ENCODE results near the gene HDHD5. TPM values are rescaled to one million over a fixed set of nuclear protein-coding genes. Genes with fewer than 3 reads are reported as not detected.

HDHD5 gene
- 33.0 TPM for total RNA-seq

DNA sequence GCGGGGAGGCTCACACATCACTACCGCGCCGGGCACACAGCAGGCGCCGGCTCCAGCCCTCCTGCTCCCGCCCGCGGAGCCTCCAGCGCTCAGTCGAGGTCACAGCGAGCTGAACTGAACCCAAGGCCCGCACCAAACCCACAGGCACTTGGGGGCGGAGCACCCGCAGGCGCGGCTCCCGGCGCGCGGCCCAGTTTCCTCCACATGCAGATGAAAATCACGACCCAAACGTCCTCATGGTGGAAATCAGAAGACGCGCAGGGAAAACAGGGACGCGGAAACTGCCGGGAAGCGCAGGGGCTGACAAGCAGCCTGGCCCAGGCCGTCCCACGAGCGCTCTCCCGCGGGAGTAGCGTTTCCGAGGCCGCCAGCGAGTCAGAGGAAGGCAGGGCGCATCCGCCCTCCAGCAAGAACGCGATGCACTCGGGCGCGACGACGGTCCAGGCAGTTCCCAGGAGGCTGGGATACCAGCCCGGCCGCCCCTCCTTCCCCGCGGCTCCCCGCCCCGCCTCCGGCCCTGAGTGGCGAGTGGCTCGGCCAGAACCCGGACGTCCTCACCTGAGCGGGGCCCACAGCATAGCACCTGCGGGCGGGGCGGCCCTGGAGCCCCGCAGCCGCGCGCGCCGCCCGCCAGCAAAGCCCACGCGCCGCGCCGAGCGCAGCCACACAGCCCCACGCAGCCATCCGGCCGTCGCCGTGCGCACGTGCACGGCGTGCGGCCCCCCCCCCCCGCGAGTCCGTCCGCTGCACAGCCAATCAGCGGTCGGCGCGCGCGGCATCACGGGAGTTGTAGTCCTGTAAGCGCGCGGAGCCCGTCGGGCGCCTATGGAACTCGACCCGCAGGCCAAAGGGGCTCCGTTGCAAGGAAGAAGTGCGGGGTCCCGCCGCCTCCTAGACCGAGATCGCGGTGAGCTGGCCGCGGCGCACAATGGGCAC, at the start of gene HDHD5:
Gene HDHD5 (minus strand): TSS at position 710 of the 936 bp plus-strand sequence. CDS start 26 bp downstream, at position 684.
- no peak for FAIRE-seq
- DNase-seq (ENCODE audit: low spot score in 2 of 2), result peak; percentile 92 to 94

DNA sequence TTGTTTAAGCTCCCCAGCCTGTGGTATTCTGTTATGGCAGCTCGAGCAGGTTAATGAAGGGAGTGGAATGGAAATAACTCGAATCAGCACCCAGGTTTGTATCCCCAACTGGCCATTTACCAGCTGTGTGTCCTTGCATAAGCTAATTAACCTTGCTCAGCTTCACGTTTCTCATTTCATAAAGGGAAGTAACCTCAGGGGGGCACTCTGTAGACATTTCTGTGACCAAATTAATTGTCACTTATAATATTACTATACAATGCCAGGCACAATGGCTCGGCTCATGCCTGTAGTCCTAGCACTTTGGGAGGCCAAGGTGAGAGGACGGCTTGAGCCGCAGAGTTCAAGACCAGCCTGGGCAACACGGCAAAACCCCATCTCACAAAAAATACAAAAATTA, 46.4 kb upstream of the HDHD5 start:
- no peak for FAIRE-seq
- no peak for DNase-seq (ENCODE audit: low spot score in 2 of 2)

DNA sequence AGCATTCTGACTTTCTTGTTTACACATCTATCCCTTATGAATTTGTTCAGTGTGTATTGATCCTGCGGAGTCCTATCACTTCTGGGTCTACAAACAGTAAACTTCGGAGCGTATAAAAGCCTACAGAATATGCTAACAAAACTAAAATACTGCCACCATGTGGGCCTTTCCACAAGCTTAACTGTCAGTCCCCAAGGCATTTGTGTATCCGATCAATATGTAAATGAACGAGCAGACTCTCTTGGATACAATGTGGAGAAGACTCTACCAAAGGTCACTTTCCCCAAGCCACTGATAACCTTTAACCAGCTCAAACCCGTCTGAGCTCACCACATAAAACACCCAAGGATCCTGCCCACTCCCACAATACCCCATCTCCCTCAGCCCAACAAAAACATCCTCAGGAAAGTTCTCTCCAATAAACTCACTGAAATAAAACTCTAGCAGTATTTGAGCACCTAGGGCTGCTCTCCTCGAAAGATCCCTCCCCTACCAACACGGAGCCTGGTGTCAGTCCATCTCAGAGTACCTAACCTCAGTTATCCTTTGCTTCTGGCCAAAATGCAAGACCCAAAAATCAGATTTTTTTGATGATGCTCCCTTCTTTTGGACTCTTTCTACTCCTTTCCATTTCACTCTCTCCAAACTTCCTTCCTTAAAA, 42.3 kb upstream of the HDHD5 start:
- FAIRE-seq (no peak), DNase-seq (ENCODE audit: low spot score in 2 of 2) (no peak)

DNA sequence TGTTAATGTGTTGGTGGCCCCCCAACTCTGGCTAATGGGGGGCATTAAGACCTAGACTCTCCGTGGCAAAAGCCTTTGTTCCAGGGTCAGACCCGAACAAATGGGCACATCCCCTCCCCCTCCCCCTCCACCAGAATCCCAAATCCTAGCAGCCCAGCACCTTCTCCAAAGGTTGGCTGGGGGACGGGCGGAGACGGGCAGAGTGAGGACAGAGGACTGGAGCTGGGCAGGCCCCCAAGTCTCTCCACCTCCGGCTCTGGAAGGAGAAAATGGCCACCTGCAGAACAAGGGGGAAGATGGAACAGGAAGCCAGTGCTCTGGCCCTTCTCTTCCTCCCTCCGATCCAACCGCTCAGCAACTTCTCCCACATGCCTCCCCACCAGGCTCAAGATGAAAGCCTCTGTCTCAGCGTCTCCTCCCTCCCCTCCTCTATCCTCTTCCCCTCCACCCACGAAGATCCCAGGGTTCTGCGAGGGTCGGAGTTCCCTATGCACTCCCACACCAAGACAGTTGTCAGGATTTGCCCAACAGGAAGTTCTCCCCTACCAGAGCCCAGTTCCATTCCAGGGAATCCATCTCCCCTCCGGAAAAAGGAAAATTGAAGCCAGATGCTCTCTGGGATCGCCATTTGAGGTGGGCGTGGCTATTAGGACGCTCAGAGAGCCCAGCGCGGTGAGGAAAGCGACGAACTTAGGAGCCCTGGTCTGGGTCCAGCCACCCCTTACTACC, 40.1 kb upstream of the HDHD5 start:
- no peak for DNase-seq (ENCODE audit: low spot score in 2 of 2)
- FAIRE-seq, result no peak

DNA sequence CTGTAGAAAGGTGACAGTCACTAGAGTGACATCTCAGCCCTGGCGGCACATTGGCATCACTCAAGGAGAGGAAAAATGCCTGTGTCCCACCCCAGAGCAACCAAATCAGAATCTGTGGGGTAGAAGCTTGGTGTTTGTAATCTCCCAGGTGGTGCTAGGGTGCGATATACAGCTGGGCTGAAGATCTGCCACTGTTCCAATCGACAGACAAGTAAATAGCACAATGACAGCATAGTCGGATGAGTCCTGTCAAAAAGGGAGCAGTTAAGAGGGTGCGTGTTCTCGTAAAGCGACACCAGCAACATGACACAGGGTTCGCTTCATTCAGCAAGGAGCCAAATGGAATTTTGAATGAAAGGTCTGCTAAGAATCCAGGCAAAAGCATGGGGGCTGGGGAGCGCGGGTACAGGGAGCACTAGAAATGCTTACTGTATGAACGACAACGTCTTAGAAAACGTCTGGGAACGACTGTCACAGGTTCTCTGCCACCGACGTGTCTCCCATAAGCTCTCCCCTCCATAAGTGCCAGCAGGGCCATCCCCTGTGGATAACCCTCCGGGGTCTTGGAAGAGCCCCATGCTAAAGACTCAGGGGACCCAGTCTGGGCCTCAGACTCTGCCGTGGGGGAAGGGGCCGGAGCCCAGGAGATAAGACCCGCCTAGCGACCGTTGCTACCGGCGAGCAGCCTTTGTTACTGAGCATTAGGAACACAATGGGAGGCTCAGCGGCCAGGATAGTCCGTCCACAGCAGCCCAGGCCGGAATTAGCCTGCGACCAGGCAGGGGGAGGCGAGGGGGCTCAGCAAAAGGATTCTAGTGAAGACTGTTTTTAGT, 39.3 kb upstream of the HDHD5 start:
- FAIRE-seq (no peak), DNase-seq (ENCODE audit: low spot score in 2 of 2) (peak in 1 of 2 donors; percentile 39)

DNA sequence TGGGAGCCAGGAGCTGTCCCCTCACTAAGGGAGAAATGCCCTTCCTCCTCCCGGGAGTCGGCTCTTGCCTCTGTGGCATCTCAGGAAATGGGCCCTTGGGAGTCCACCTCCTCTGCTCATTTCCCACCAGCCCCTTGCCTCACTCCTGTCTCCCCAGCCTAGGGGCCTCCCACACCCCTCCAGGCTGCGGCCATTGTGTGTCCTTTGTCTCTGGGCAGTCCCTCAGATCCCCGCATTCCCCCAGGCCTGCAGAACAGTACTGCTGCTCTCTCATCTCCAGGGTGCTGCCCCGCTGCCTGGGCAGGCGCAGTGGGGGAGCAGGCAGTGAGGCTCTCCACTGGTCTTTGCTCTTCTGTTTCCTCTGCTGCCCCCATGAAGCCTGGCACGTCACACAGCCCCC, 35.1 kb upstream of the HDHD5 start:
- no peak for DNase-seq (ENCODE audit: low spot score in 2 of 2)
- FAIRE-seq, result no peak

DNA sequence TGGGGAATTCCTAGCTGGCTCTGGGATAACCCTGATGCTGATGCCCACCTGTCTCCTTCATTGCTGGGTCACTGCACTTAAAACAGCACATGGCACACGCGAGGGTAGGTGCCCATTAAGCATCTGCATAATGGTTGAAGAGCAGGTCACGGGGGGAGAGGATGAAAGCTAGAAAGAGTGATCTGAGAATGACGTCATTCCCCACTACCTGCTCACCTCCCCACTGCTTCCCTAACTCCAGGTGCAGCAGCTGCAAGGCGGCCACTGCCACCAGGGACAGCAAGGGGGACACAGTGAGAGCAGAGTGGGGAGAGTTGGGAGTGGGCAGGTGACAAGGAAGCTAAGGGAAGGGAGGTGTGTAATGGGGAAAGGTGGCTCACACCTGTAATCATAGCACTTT, 33.1 kb upstream of the HDHD5 start:
- no peak for FAIRE-seq

DNA sequence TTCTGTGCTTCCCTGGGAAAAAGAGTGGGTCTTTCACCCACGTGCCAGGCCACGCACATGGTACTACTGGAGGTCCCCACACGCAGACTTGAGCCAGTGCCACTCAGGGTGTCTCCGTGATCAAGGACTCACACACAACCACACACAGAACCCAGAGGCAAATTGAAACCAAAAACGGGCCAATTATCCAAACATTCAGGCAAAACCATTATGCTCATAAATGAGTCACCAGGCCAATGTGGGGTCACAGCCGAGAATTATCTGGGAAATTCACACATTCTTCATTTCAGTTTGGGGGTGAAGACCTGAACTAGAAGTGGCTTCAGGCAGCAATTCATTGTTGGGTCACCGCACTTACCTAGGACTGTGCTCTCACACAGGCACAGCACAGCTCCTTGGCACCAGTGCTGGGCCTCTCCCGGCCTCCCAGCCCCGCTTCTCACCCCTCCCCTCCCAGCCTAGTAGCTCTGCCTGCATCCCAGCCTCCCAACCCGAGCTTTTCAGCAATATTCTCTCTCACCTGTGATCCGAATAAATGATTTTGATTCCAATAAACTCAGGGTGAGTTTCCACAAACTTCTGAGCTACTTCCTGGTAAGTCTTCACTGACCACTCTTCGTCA, 32.2 kb upstream of the HDHD5 start:
- FAIRE-seq, result no peak
- DNase-seq (ENCODE audit: low spot score in 2 of 2), result no peak

More for the DNA sequence above, 33.1 kb upstream of the HDHD5 start:
- DNase-seq (ENCODE audit: low spot score in 2 of 2), result no peak

DNA sequence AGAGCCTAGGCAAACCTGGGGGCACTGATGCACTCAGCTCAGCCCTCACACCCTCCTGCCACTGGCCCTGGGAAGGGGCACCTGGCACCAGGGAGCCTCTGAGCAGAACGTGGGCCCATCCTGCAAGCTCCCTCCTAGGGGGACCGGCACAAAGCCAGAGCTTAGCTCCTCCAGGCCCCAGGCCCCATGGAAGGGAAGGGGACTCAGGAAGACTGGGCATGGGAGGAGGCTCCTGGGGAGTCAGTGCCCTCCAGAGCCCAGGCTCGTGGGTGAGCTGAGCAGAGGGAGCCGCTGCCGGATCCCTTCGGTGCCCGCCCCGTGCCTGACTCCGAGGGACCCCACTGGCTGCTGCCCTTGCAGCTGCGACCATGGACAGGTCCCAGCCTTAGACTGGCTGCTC, 31.6 kb upstream of the HDHD5 start:
- no peak for FAIRE-seq
- DNase-seq (ENCODE audit: low spot score in 2 of 2), result no peak

DNA sequence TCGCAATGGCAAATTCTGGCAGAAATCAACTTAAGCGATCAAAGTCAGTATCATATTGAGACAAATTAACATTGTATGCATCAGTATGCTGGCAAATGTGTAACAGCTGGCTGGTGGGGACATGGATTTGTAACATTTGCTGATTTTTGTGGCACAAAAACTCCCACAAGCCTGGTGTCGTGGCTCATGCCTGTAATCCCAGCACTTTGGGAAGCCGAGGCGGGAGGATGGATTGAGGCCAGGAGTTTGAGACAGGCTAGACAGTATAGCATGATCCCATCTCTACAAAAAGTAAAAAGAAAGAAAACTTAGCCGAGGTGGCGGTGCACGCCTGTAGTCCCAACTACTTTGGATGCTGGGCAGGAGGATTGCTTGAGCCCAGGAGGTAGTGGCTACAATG, 17.6 kb upstream of the HDHD5 start:
- no peak for DNase-seq (ENCODE audit: low spot score in 2 of 2)
- no peak for FAIRE-seq

DNA sequence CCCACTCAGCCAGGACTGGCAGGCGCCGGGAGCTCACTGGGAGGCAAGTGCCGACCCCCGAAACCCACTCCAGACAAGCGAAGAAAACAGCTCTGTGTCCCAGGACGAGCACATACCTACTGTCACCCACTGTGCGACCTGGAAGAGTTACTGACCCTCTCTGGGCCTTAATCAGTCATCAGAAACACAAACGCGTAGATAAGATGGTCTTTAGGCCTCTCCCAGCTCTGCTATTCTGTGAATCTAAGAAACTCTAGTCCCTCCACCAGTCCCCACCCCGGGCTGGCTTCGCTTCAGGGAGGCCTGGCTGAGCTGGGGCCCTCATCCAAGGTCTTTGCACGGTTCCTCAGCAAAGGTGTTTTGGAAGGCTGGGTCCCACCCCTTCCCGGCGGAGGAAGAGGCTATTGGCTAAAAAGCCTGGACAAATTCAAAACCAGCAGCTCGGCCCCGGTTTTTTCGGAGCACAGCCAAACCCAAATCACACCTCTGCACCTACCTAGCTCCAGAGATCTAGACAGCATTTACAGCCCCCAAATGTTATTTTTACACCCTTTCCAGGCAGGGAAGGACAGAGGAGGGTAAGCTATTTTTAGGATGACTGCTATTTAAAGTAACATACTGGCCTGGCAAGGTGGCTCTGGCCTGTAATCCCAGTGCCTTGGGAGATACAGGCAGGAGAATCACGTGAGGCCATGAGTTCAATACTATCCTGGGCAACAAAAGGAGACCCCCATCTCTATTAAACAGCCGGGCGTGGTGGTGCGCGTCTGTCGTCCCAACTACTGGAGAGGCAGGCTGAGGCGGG, 13.2 kb upstream of the HDHD5 start:
- peak; percentile 27 to 28 for DNase-seq (ENCODE audit: low spot score in 2 of 2)

DNA sequence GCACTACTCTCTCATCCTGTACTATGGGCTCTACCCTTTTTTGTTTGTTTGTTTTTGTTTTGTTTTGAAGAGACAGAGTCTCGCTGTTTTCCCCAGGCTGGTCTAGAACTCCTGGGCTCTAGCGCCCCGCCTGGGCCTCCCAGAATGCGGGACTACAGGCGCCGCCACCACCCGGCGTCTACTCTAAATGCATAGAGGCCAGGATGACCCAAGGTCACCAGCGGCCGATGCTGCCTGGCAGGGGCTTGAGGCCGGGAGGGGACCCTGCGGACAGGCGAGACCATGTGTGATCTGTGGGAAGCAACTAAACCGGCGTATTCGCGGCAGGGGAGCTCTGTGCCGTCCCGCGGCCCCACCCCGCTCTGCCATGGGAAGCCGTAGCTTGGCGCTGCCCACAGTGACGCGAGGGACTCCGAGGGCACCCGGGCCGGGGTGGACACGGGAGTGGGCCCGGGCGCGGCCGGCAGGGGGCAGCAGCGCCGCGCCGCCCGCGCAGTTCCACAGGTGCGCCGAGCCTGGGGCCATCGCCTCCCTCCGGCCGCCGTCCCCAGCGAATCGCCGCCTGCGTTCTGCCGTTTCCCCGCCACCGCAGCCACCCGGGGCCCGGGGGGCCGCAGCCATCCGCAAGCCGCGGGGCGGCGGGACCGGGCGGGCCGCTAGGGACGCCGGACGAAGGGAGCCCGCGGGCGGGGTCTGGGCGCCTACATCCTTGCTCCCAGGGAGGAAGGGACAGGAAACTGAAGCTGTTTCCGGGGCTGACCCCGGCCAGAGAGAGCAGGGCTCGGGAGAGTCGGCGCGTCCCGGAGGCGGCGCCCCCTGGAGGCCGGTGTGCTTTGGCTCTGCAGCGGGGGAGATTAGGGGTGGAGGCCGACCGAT, 12.3 kb upstream of the HDHD5 start:
- DNase-seq (ENCODE audit: low spot score in 2 of 2) (peak; percentile 92), FAIRE-seq (no peak)

More for the DNA sequence above, 13.2 kb upstream of the HDHD5 start:
- no peak for FAIRE-seq

DNA sequence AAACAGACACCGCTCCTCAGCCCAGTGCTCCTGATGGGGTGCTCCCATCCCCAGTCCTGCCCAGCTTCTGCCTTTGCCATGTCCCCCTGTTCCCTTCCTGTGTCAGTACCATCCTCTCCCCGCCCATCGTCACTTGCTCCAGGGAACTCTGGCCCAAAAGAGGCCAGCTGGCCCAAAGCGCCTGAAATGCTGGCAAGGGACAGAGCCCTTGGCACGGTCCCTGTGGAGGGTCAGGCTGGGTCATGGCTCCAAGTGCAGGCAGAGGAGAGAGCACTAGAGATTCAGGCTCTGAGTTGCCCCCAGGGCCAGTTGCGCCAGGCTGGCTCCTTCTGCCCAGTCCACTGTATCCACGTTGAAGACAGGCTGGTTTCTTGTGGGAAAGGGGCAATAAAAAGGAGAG, 8.4 kb upstream of the HDHD5 start:
- DNase-seq (ENCODE audit: low spot score in 2 of 2) (no peak), FAIRE-seq (no peak)

DNA sequence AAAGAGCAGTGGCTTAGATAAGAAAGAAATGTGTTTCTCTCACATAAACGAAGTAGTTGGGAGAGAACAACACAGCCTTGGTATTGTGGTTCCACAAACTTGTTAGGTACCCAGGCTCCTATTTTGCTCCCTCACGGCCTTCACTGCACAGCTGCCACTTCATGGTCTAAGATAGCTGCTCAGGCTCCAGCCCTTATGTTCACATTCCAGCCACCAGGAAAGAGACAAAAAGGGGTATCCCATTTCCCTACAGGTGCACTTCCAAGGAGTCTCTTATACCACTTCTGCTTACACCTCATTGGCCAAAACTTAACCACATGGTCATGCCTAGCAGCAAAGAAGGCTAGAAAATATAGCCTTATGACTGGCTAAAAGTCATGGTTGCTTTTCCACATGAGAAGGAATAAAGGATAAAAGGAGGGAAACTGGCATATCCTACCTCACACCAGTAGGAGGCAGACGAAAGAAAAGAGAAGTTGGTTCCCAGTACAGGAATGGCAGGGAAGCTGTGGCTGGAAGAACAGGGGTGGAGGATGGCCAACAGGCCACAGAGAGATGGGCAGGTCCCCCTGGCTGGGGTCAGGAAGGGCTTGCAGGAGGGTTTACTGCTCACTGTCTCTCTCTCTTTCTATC, 5.4 kb upstream of the HDHD5 start:
- no peak for FAIRE-seq
- no peak for DNase-seq (ENCODE audit: low spot score in 2 of 2)

DNA sequence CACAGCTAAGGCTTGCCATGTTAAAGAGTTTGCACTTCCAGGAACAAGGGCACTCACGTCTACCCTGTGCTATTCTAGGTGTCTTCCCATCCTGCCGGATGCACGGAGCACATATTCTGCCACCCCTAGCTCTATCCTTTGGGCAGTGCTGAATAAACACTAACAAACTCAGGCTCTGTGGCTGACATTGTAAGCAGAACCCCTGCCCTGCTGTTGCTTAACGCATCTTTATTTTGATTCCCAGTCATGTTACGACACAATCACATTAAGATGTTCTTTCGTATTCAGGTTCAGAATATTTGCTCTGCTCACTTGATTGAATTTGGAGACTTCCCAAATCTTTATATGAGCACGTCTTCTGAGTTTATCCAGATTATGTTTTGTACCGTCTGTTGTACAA, 3.7 kb upstream of the HDHD5 start:
- DNase-seq (ENCODE audit: low spot score in 2 of 2) (no peak), FAIRE-seq (no peak)

DNA sequence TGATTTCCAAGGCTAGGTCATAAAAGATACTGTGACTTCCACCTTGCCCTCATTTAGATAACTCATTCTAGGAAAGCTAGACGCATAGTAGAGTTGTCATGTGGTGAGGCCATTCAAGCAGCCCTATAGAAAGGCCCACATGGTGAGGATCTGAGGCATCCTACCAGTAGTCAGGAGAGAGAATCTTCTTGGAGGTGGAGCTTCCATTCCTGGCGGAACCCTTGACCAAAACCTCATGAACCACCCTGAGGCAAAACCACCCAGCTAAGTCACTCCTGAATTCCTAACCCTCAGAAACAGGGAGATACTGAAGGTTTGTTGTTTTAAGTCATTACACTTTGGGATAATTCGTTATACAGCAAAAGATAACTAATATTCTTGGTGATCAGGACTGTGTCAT, 2.9 kb upstream of the HDHD5 start:
- no peak for DNase-seq (ENCODE audit: low spot score in 2 of 2)

DNA sequence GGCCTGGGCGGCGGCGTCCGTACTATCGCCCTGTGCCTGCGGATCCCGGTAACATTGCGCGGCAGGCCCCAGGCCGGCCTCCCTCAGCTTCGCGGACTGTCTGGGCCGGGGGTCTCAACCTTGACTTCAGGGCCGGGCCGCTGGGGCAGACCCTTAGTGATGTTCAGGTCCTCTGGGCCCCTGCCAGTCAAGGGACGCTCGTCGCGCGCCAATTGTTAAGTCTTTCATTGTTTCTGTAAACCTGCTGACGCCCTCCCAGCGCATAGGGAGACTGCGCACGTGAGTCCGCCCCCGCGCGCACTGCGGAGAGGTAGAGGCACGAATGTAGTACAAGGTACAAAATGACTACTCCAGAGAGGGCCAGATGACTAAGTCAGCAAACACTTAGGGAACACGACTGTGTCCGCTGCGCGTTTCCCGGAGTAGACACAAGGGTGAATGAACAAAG, 451 bp upstream of the HDHD5 start:
- DNase-seq (ENCODE audit: low spot score in 2 of 2) (peak in 1 of 2 donors; percentile 52), FAIRE-seq (no peak)

More for the DNA sequence above, 2.9 kb upstream of the HDHD5 start:
- FAIRE-seq, result no peak

Data from frontal cortex (tissue), 4 donors.